ENCODE results near the gene GBA2. TPM values are rescaled to one million over a fixed set of nuclear protein-coding genes. Genes with fewer than 3 reads are reported as not detected.
A peak's percentile ranks its signal among the peaks of the same experiment; 100 is the strongest.

Gene GBA2
- total RNA-seq, 1 donor from 2014 or later, result 37.9 TPM

DNA sequence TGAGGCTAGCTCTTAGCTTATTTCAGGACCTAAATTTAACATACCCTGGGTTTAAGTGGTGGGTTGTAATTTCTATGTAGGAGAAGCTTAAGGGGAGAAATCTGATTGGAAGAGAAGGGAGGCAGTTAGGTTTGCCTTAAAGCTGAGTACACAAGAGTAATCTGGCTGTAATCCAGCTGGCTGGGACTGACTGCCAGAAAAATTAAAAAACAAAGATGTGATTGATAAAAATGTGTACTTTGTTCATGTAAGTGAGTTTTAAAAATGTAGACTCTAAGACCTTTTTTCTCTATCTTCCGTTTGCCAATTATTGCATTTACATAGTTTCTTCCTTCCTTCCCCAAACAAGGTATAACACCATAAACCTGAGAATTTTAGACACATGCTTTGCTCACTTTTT, 22.5 kb upstream of the GBA2 start:
- no peak for FAIRE-seq
- DNase-seq (ENCODE audit: low read depth), result peak; percentile 36
- Histone ChIP-seq H3K36me3 (ENCODE audit: control insufficient read depth, insufficient read depth, low read length) (no peaks in the 10 kb centered on the region), H3K27me3 (ENCODE audit: control insufficient read depth, insufficient read depth, low read length) (no peaks in the 10 kb centered on the region), H3K4me3 (ENCODE audit: low read depth, low read length) (no peak overlapping the region)
- TF ChIP-seq, protein P1, sequence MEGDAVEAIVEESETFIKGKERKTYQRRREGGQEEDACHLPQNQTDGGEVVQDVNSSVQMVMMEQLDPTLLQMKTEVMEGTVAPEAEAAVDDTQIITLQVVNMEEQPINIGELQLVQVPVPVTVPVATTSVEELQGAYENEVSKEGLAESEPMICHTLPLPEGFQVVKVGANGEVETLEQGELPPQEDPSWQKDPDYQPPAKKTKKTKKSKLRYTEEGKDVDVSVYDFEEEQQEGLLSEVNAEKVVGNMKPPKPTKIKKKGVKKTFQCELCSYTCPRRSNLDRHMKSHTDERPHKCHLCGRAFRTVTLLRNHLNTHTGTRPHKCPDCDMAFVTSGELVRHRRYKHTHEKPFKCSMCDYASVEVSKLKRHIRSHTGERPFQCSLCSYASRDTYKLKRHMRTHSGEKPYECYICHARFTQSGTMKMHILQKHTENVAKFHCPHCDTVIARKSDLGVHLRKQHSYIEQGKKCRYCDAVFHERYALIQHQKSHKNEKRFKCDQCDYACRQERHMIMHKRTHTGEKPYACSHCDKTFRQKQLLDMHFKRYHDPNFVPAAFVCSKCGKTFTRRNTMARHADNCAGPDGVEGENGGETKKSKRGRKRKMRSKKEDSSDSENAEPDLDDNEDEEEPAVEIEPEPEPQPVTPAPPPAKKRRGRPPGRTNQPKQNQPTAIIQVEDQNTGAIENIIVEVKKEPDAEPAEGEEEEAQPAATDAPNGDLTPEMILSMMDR (IDR thresholded peaks at IDR 0.05; ENCODE audit: insufficient read depth, low read length, severe bottlenecking), result no peak

- DNase-seq (ENCODE audit: low read depth) (no peak), FAIRE-seq (no peak)
- no peaks in the 10 kb centered on the region for H3K36me3 ChIP-seq (ENCODE audit: control insufficient read depth, insufficient read depth, low read length)
- TF ChIP-seq, protein P1 (IDR thresholded peaks at IDR 0.05; ENCODE audit: insufficient read depth, low read length, severe bottlenecking), result no peak
- H3K4me3 ChIP-seq (ENCODE audit: low read depth, low read length), result no peak overlapping the region
- H3K27me3 ChIP-seq (ENCODE audit: control insufficient read depth, insufficient read depth, low read length), result no peaks in the 10 kb centered on the region
Measured at GRCh38 chr9:35771075-35771433, 22.0 kb upstream of the GBA2 start.

GRCh38 chr9:35769763-35770162, 20.7 kb upstream of the GBA2 start:
- no peak for FAIRE-seq
- TF ChIP-seq, protein P1 (IDR thresholded peaks at IDR 0.05; ENCODE audit: insufficient read depth, low read length, severe bottlenecking), result no peak
- DNase-seq (ENCODE audit: low read depth), result no peak
- no peaks in the 10 kb centered on the region for H3K27me3 ChIP-seq (ENCODE audit: control insufficient read depth, insufficient read depth, low read length)
- H3K4me3 ChIP-seq (ENCODE audit: low read depth, low read length), result no peak overlapping the region
- no peaks in the 10 kb centered on the region for H3K36me3 ChIP-seq (ENCODE audit: control insufficient read depth, insufficient read depth, low read length)

GRCh38 chr9:35767458-35767857, 18.4 kb upstream of the GBA2 start:
- no peaks in the 10 kb centered on the region for H3K27me3 ChIP-seq (ENCODE audit: control insufficient read depth, insufficient read depth, low read length)
- TF ChIP-seq, protein P1 (IDR thresholded peaks at IDR 0.05; ENCODE audit: insufficient read depth, low read length, severe bottlenecking), result no peak
- H3K4me3 ChIP-seq (ENCODE audit: low read depth, low read length), result no peak overlapping the region
- FAIRE-seq (no peak), DNase-seq (ENCODE audit: low read depth) (no peak)
- H3K36me3 ChIP-seq (ENCODE audit: control insufficient read depth, insufficient read depth, low read length), result no peaks in the 10 kb centered on the region

DNA sequence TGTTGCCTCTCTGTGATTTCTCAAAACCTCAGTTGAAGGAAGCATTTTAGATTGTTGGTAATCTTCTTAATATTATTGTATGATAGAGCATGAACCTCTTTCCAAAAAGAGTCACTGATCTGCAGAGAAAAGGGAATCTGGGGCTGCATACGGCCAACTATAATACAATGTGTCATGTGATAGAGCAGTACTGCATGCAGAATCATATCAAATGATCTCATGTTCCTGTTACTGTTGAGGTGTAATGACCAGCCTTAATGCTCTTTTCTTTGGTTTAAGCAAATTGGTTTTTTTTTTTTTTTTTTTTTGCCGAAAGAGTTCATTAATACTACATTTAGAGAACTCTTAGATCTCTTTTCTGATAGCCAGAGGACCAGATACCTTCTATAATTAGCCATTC, 18.0 kb upstream of the GBA2 start:
- TF ChIP-seq, protein P1 (IDR thresholded peaks at IDR 0.05; ENCODE audit: insufficient read depth, low read length, severe bottlenecking), result no peak
- Histone ChIP-seq H3K4me3 (ENCODE audit: low read depth, low read length) (no peak overlapping the region), H3K36me3 (ENCODE audit: control insufficient read depth, insufficient read depth, low read length) (no peaks in the 10 kb centered on the region), H3K27me3 (ENCODE audit: control insufficient read depth, insufficient read depth, low read length) (no peaks in the 10 kb centered on the region)
- FAIRE-seq (no peak), DNase-seq (ENCODE audit: low read depth) (no peak)

GRCh38 chr9:35763803-35764202, 14.8 kb upstream of the GBA2 start:
- no peak for DNase-seq (ENCODE audit: low read depth)
- Histone ChIP-seq H3K4me3 (ENCODE audit: low read depth, low read length) (no peak overlapping the region), H3K36me3 (ENCODE audit: control insufficient read depth, insufficient read depth, low read length) (no peaks in the 10 kb centered on the region), H3K27me3 (ENCODE audit: control insufficient read depth, insufficient read depth, low read length) (no peaks in the 10 kb centered on the region)
- TF ChIP-seq, protein P1 (IDR thresholded peaks at IDR 0.05; ENCODE audit: insufficient read depth, low read length, severe bottlenecking), result no peak
- FAIRE-seq, result no peak

Measured in bronchial epithelial cell (primary cell).